K562 (cell line): ENCODE results near the gene PRUNE1. TPM values are rescaled to one million over a fixed set of nuclear protein-coding genes. Genes with fewer than 3 reads are reported as not detected.

ENCODE experiments used
- ARID1B ChIP-seq: fragments of 450-650 bp; IDR thresholded peaks from 2 replicates; pipeline ENCODE4 v1.6.1; 2016; ENCODE audit warnings: antibody characterized with exemption, mild to moderate bottlenecking, inconsistent platforms
- BACH1 ChIP-seq: fragments of 200-800 bp; sonication (Bioruptor generic); IDR thresholded peaks from 2 replicates; pipeline ENCODE4 v1.6.1; 2016; ENCODE audit warnings: missing genetic modification characterization, missing compliant biosample characterization
- CREM ChIP-seq: IDR thresholded peaks from 2 replicates; pipeline ENCODE4 v1.6.1; 2014; ENCODE audit warnings: antibody characterized with exemption, low read depth
- CXXC5 ChIP-seq: fragments of 250-450 bp; sonication (Bioruptor Pico); IDR thresholded peaks from 2 replicates; pipeline ENCODE4 v1.8.0; 2022; ENCODE audit warnings: inconsistent platforms, mild to moderate bottlenecking, moderate library complexity
- DIDO1 ChIP-seq: fragments of 450-650 bp; IDR thresholded peaks from 2 replicates; pipeline ENCODE4 v1.6.1; 2016; ENCODE audit warnings: low read depth, missing biosample characterization, missing genetic modification characterization
- ETV5 ChIP-seq: sonication (generic); formaldehyde crosslinking; IDR thresholded peaks from 2 replicates; pipeline ENCODE4 v1.4.0; 2020; ENCODE audit warnings: low read depth, mild to moderate bottlenecking, missing genetic modification reagents
- KLF1 ChIP-seq: fragments of 450-650 bp; IDR thresholded peaks from 2 replicates; pipeline ENCODE4 v1.6.1; 2016; ENCODE audit warnings: missing genetic modification characterization, missing compliant biosample characterization
- MAFF ChIP-seq: IDR thresholded peaks from 2 replicates; pipeline ENCODE4 v1.6.1; 2012; ENCODE audit warnings: low read length, improper control_type of control experiment
- MAFK ChIP-seq: IDR thresholded peaks from 2 replicates; pipeline ENCODE4 v1.6.1; 2011; ENCODE audit warnings: low read length, improper control_type of control experiment
- MTA1 ChIP-seq: fragments of 450-650 bp; IDR thresholded peaks from 2 replicates; pipeline ENCODE4 v1.6.1; 2017; ENCODE audit warnings: borderline replicate concordance
- MTA3 ChIP-seq: fragments of 450-650 bp; formaldehyde crosslinking; IDR thresholded peaks from 2 replicates; pipeline ENCODE4 v1.6.1; 2017; ENCODE audit warnings: mild to moderate bottlenecking, borderline replicate concordance
- RB1 ChIP-seq: fragments of 450-650 bp; IDR thresholded peaks from 2 replicates; pipeline ENCODE4 v1.6.1; 2017; ENCODE audit warnings: low read depth, mild to moderate bottlenecking
- SNIP1 ChIP-seq: fragments of 450-650 bp; IDR thresholded peaks from 2 replicates; pipeline ENCODE4 v1.7.1; 2017; ENCODE audit warnings: low read depth, mild to moderate bottlenecking
- SP2 ChIP-seq: IDR thresholded peaks from 2 replicates; pipeline ENCODE4 v1.6.1; 2011; ENCODE audit warnings: mild to moderate bottlenecking, low read depth, low read length, moderate library complexity; ENCODE audit not compliant: poor library complexity, severe bottlenecking; ENCODE audit errors: extremely low read depth
- YY1 ChIP-seq, 3 experiments: IDR thresholded peaks; 2 replicates each; pipeline ENCODE4 v1.6.1; 2011; ENCODE audit warnings: low read length in 2 of 3, mild to moderate bottlenecking in 2 of 3, moderate library complexity in 2 of 3, borderline replicate concordance in 1 of 3, control low read depth in 1 of 3, low read depth in 1 of 3; ENCODE audit not compliant: insufficient read depth in 3 of 3, insufficient replicate concordance in 2 of 3, control insufficient read depth in 1 of 3, insufficient read length in 1 of 3; ENCODE audit errors: extremely low read depth in 1 of 3
- ZBTB17 ChIP-seq: fragments of 450-650 bp; formaldehyde crosslinking; IDR thresholded peaks from 2 replicates; pipeline ENCODE4 v1.4.0; 2020; ENCODE audit warnings: mild to moderate bottlenecking
- ZFP36 ChIP-seq: fragments of 150-350 bp; IDR thresholded peaks from 2 replicates; pipeline ENCODE4 v1.6.1; 2018; ENCODE audit warnings: low read length, low read depth; ENCODE audit not compliant: partially characterized antibody
- ZNF436 ChIP-seq: fragments of 250-450, 450-650 bp; sonication (Bioruptor Pico); formaldehyde crosslinking; IDR thresholded peaks from 2 replicates; pipeline ENCODE4 v1.7.0; 2020; ENCODE audit warnings: mild to moderate bottlenecking
- polyA plus RNA-seq, 8 experiments: library from polyadenylated mRNA; depleted of rRNA in 4 of 8; stranded (reverse) in 5 of 8; unstranded in 3 of 8; fragments of >200 nt; fragmentation: Nextera tagmentation in 2 of 8; fragmentation: Illumina TruSeq in 1 of 8; extraction: Ambion mirVana in 2 of 8; extraction: Trizol in 1 of 8; gene quantifications; 2 replicates each; pipeline versions ENCODE4 v1.2.1 to v1.2.3, GENCODE V29; 2011 to 2014; ENCODE audit warnings: inconsistent platforms in 1 of 8, missing spikeins in 1 of 8
- total RNA-seq, 7 experiments: library from RNA; depleted of rRNA in 6 of 7; stranded (reverse); fragments of >200 nt in 6 of 7; fragmentation: Illumina TruSeq in 2 of 7; extraction: Trizol in 2 of 7; gene quantifications; 2 replicates each; pipeline versions ENCODE4 v1.2.1 to v1.2.3, GENCODE V29; 2011 to 2021; ENCODE audit warnings: low replicate concordance in 1 of 7
- TF ChIP-seq, protein P1 (sequence below): sonication (generic); formaldehyde crosslinking; IDR thresholded peaks from 2 replicates; pipeline ENCODE4 v1.8.0; 2022; ENCODE audit warnings: missing genetic modification reagents, mild to moderate bottlenecking, borderline replicate concordance
- TF ChIP-seq, protein P2 (sequence below): fragments of 250-450 bp; sonication (Bioruptor Pico); IDR thresholded peaks from 2 replicates; pipeline ENCODE4 v1.6.1; 2021; ENCODE audit warnings: mild to moderate bottlenecking
- TF ChIP-seq, protein P3 (sequence below): sonication (generic); formaldehyde crosslinking; IDR thresholded peaks from 2 replicates; pipeline ENCODE4 v1.5.0; 2020; ENCODE audit warnings: missing genetic modification reagents
- TF ChIP-seq, protein P4 (sequence below): fragments of 250-450 bp; sonication (Bioruptor Pico); IDR thresholded peaks from 2 replicates; pipeline ENCODE4 v1.8.0; 2021; ENCODE audit warnings: moderate library complexity, mild to moderate bottlenecking, inconsistent platforms
- TF ChIP-seq, protein P5 (sequence below): fragments of 150-350 bp; conservative IDR thresholded peaks from 2 replicates; pipeline ENCODE4 v1.6.1; 2014; ENCODE audit warnings: low read length

Gene PRUNE1
- total and polyA plus RNA-seq, 9 of the 15 experiments (the other 6 are each of a cell fraction or from before 2014, with no cell fraction given), result 16.7 to 48.3 (median 26.2) TPM

DNA sequence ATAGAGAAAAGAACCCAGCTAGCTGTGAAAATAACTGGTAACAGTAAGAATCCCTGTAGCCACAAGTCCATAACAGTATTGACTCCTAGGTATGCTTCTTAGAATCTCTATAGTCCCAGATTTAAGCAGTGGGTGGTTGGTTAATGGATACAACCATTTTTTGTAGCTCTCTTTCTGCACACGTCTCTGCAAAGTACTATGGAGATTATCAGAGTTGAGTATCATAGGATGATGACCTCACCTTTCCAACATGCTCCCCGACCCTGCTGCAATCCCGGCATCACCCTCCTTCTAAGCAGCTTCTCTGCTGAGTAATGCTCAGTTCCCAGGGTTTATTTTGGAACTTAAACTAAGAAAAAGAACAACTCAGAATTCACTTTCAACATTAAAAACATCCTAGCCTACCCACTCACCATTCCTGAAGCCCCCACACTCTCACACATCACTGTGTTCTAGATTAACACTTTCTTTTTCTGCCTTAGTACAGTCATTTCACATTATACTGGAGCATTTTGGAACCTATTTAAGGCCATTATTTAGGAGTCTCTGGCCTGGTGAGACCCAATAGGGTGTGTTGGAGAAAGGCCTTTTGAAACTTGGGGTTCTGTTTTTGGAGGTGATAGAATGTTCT is 54.6 kb downstream of the PRUNE1 start (continued):
- TF ChIP-seq CREM, result peak; percentile 58; the same call in 1 of the 2 replicates
- no peak for TF ChIP-seq YY1 (IDR thresholded peaks at IDR 0.05; ENCODE audit: borderline replicate concordance in 1 of 3, control insufficient read depth in 1 of 3, extremely low read depth in 1 of 3, insufficient read depth in 3 of 3, insufficient read length in 1 of 3, insufficient replicate concordance in 2 of 3, low read depth in 1 of 3, low read length in 2 of 3)
- TF ChIP-seq RB1, result no peak
- TF ChIP-seq BACH1 (tag), result peak; percentile 82; the same call in 1 of the 2 replicates
- TF ChIP-seq, protein P1, sequence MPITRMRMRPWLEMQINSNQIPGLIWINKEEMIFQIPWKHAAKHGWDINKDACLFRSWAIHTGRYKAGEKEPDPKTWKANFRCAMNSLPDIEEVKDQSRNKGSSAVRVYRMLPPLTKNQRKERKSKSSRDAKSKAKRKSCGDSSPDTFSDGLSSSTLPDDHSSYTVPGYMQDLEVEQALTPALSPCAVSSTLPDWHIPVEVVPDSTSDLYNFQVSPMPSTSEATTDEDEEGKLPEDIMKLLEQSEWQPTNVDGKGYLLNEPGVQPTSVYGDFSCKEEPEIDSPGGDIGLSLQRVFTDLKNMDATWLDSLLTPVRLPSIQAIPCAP, result no peak
- TF ChIP-seq ETV5 (CRISPR knock-in tag), result no peak
- no peak for TF ChIP-seq ZNF436 (CRISPR knock-in tag)
- no peak for TF ChIP-seq DIDO1 (tag)
- no peak for TF ChIP-seq SP2
- TF ChIP-seq, protein P2, sequence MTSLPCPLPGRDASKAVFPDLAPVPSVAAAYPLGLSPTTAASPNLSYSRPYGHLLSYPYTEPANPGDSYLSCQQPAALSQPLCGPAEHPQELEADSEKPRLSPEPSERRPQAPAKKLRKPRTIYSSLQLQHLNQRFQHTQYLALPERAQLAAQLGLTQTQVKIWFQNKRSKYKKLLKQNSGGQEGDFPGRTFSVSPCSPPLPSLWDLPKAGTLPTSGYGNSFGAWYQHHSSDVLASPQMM (CRISPR knock-in tag), result no peak
- 0 out of 2 replicates have a peak, but pooled peaks have one; percentile 21 for TF ChIP-seq MTA3
- TF ChIP-seq ARID1B, result peak; percentile 38; the same call in 1 of the 2 replicates
- TF ChIP-seq, protein P3, sequence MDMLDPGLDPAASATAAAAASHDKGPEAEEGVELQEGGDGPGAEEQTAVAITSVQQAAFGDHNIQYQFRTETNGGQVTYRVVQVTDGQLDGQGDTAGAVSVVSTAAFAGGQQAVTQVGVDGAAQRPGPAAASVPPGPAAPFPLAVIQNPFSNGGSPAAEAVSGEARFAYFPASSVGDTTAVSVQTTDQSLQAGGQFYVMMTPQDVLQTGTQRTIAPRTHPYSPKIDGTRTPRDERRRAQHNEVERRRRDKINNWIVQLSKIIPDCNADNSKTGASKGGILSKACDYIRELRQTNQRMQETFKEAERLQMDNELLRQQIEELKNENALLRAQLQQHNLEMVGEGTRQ (CRISPR knock-in tag), result no peak
- TF ChIP-seq KLF1 (tag), result no peak
- TF ChIP-seq MAFK, result peak; percentile 40; the same call in 1 of the 2 replicates
- TF ChIP-seq SNIP1, result no peak
- peak; percentile 14; the same call in 1 of the 2 replicates for TF ChIP-seq MAFF
- no peak for TF ChIP-seq ZBTB17 (CRISPR knock-in tag)
- TF ChIP-seq MTA1, result peak; percentile 11; the same call in 1 of the 2 replicates
- TF ChIP-seq, protein P4, sequence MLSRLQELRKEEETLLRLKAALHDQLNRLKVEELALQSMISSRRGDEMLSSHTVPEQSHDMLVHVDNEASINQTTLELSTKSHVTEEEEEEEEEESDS (CRISPR knock-in tag), result no peak
- TF ChIP-seq CXXC5 (CRISPR knock-in tag), result peak; percentile 28; the same call in 1 of the 2 replicates
- TF ChIP-seq, protein P5, sequence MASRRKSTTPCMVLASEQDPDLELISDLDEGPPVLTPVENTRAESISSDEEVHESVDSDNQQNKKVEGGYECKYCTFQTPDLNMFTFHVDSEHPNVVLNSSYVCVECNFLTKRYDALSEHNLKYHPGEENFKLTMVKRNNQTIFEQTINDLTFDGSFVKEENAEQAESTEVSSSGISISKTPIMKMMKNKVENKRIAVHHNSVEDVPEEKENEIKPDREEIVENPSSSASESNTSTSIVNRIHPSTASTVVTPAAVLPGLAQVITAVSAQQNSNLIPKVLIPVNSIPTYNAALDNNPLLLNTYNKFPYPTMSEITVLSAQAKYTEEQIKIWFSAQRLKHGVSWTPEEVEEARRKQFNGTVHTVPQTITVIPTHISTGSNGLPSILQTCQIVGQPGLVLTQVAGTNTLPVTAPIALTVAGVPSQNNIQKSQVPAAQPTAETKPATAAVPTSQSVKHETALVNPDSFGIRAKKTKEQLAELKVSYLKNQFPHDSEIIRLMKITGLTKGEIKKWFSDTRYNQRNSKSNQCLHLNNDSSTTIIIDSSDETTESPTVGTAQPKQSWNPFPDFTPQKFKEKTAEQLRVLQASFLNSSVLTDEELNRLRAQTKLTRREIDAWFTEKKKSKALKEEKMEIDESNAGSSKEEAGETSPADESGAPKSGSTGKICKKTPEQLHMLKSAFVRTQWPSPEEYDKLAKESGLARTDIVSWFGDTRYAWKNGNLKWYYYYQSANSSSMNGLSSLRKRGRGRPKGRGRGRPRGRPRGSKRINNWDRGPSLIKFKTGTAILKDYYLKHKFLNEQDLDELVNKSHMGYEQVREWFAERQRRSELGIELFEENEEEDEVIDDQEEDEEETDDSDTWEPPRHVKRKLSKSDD, result no peak
- TF ChIP-seq ZFP36, result peak; percentile 71
